Neuronal stem cell (in vitro differentiated cells): ENCODE data around the gene PANK4.

ENCODE experiments used
- DNase-seq: peaks from one replicate; pipeline ENCODE4 v3.0.0-alpha.2; 2013; ENCODE audit warnings: low spot score
- H2AFZ ChIP-seq: one replicate; pipeline ENCODE4 v1.6.1; 2013; ENCODE audit warnings: mild to moderate bottlenecking, low read length, inconsistent platforms
- H2AK5ac ChIP-seq: 2 replicates; pipeline ENCODE4 v1.6.1; 2013; ENCODE audit warnings: low read depth, mild to moderate bottlenecking, inconsistent platforms, low read length, moderate library complexity, mixed read lengths
- H2BK120ac ChIP-seq: 2 replicates; pipeline ENCODE4 v1.6.1; 2013; ENCODE audit warnings: low read depth, mild to moderate bottlenecking, inconsistent platforms, low read length, moderate library complexity, mixed read lengths
- H2BK12ac ChIP-seq: one replicate; pipeline ENCODE4 v1.6.1; 2013; ENCODE audit warnings: low read length, inconsistent platforms
- H2BK15ac ChIP-seq: 2 replicates; pipeline ENCODE4 v1.6.1; 2013; ENCODE audit warnings: mild to moderate bottlenecking, low read length, inconsistent platforms, mixed read lengths
- H2BK5ac ChIP-seq: one replicate; pipeline ENCODE4 v1.6.1; 2013; ENCODE audit warnings: inconsistent platforms, mild to moderate bottlenecking, low read length, moderate library complexity
- H3K14ac ChIP-seq: one replicate; pipeline ENCODE4 v1.6.1; 2013; ENCODE audit warnings: low read length, inconsistent platforms
- H3K18ac ChIP-seq: 2 replicates; pipeline ENCODE4 v1.6.1; 2013; ENCODE audit warnings: low read length, inconsistent platforms
- H3K23ac ChIP-seq: 2 replicates; pipeline ENCODE4 v1.6.1; 2013; ENCODE audit warnings: low read depth, mild to moderate bottlenecking, mixed read lengths, low read length, inconsistent platforms; ENCODE audit not compliant: poor library complexity
- H3K27ac ChIP-seq: replicated peaks from 3 replicates; pipeline ENCODE4 v1.5.1; 2013; ENCODE audit warnings: low read length, inconsistent platforms
- H3K27me3 ChIP-seq, 3 experiments: 2 replicates each; pipeline ENCODE4 v1.6.1; 2013; ENCODE audit warnings: low read length in 3 of 3, mild to moderate bottlenecking in 2 of 3, inconsistent platforms in 1 of 3, low read depth in 1 of 3, mixed read lengths in 1 of 3, moderate library complexity in 1 of 3; ENCODE audit not compliant: control insufficient read depth in 3 of 3, insufficient read depth in 3 of 3
- H3K36me3 ChIP-seq, 2 donors: replicated peaks in 1 of 2; 2 replicates each; pipeline ENCODE4 v1.6.1; 2013; ENCODE audit warnings: low read length in 2 of 2; ENCODE audit not compliant: control insufficient read depth in 2 of 2, insufficient read depth in 2 of 2
- H3K4ac ChIP-seq: 2 replicates; pipeline ENCODE4 v1.6.1; 2013; ENCODE audit warnings: inconsistent platforms, mild to moderate bottlenecking, low read length, moderate library complexity
- H3K4me1 ChIP-seq, 2 donors: 1 replicate in 1 of 2; 2 replicates in 1 of 2; pipeline ENCODE4 v1.6.1; 2013; ENCODE audit warnings: low read length in 2 of 2, low read depth in 1 of 2; ENCODE audit not compliant: control insufficient read depth in 2 of 2, insufficient read depth in 1 of 2
- H3K4me2 ChIP-seq: one replicate; pipeline ENCODE4 v1.6.1; 2013; ENCODE audit warnings: mild to moderate bottlenecking, low read length, inconsistent platforms; ENCODE audit not compliant: insufficient read depth, poor library complexity, severe bottlenecking
- H3K4me3 ChIP-seq, 2 donors: 2 replicates each; pipeline ENCODE4 v1.5.1; 2013; ENCODE audit warnings: low read length in 2 of 2, mild to moderate bottlenecking in 2 of 2, inconsistent platforms in 1 of 2, moderate library complexity in 1 of 2
- H3K79me1 ChIP-seq: one replicate; pipeline ENCODE4 v1.6.1; 2013; ENCODE audit warnings: low read depth, mild to moderate bottlenecking, inconsistent platforms, low read length, moderate library complexity
- H3K9ac ChIP-seq: one replicate; pipeline ENCODE4 v1.6.1; 2013; ENCODE audit warnings: mild to moderate bottlenecking, low read depth, low read length, inconsistent platforms; ENCODE audit not compliant: poor library complexity
- H3K9me3 ChIP-seq, 2 donors: replicated peaks in 1 of 2; 2 replicates each; pipeline versions ENCODE3 to v1.6.1; 2013; ENCODE audit warnings: low read length in 2 of 2, mild to moderate bottlenecking in 2 of 2, inconsistent platforms in 1 of 2, low read depth in 1 of 2, mixed read lengths in 1 of 2, moderate library complexity in 1 of 2; ENCODE audit not compliant: control insufficient read depth in 2 of 2, insufficient read depth in 1 of 2
- H4K8ac ChIP-seq: one replicate; pipeline ENCODE4 v1.6.1; 2013; ENCODE audit warnings: low read depth, mild to moderate bottlenecking, inconsistent platforms, low read length, moderate library complexity
- H4K91ac ChIP-seq: one replicate; pipeline ENCODE4 v1.6.1; 2013; ENCODE audit warnings: low read length, low read depth, mild to moderate bottlenecking, inconsistent platforms; ENCODE audit not compliant: poor library complexity
- WGBS, 2 donors: extraction: QIAGEN DNeasy Blood & Tissue Kit; methylation state at CpG; one replicate each; pipeline ENCODE4 v1.1.7; 2013; ENCODE audit warnings: missing lambda C conversion rate in 2 of 2, mixed read lengths in 1 of 2; ENCODE audit not compliant: insufficient read length in 2 of 2, insufficient replicate concordance in 1 of 2; ENCODE audit errors: extremely low coverage in 2 of 2; 5-methylcytosine and 5-hydroxymethylcytosine counted together

Gene PANK4

GRCh38 chr1:2547210-2548067, 21.0 kb upstream of the PANK4 start:
- Histone ChIP-seq H3K4me2 (peak overlapping the region; percentile 94), H2BK12ac (peak overlapping the region; percentile 58), H4K91ac (no peak overlapping the region), H3K36me3 (no peaks in the 10 kb centered on the region), H2AFZ (peak overlapping the region; percentile 77), H3K27me3 (peaks cover 0 to 4% (median 0%) of the 10 kb centered on the region in 3 experiments), H4K8ac (no peak overlapping the region), H2BK5ac (peak overlapping the region; percentile 100), H2AK5ac (peak overlapping the region; percentile 100), H3K79me1 (peaks cover 13% of the 10 kb centered on the region), H3K4me1 (peaks cover 46 to 64% of the 10 kb centered on the region in 2 donors), H3K14ac (peak overlapping the region; percentile 85), H2BK120ac (peak overlapping the region; percentile 94), H2BK15ac (no peak overlapping the region), H3K27ac (peak overlapping the region; percentile 90), H3K4me3 (peak overlapping the region; percentile 39 to 91), H3K23ac (peak overlapping the region; percentile 97), H3K18ac (peak overlapping the region; percentile 99), H3K9me3 (no peaks in the 10 kb centered on the region), H3K4ac (peak overlapping the region; percentile 76), H3K9ac (peak overlapping the region; percentile 98)
- DNase-seq = no peak
- no CpG with 5 or more reads among the region's 27 CpGs for WGBS, 2 donors

- H3K27me3 ChIP-seq = peaks cover 0 to 4% (median 0%) of the 10 kb centered on the region in 3 experiments
- H2AK5ac ChIP-seq = peak overlapping the region; percentile 100
- no CpG with 5 or more reads among the region's 52 CpGs for WGBS, 2 donors
- peak overlapping the region; percentile 90 for H3K27ac ChIP-seq
- peak overlapping the region; percentile 94 for H3K4me2 ChIP-seq
- peak overlapping the region; percentile 98 for H2BK12ac ChIP-seq
- H4K91ac ChIP-seq = peak overlapping the region; percentile 53
- H3K18ac ChIP-seq = peak overlapping the region; percentile 99
- peaks cover 53 to 65% of the 10 kb centered on the region in 2 donors for H3K4me1 ChIP-seq
- peak overlapping the region; percentile 39 to 91 for H3K4me3 ChIP-seq
- peak overlapping the region; percentile 95 for H3K4ac ChIP-seq
- H3K36me3 ChIP-seq = no peaks in the 10 kb centered on the region
- peak overlapping the region; percentile 97 for H3K14ac ChIP-seq
- H3K9me3 ChIP-seq = no peaks in the 10 kb centered on the region
- peak; percentile 70 for DNase-seq
- H3K79me1 ChIP-seq = peaks cover 19% of the 10 kb centered on the region
- peak overlapping the region; percentile 77 for H2AFZ ChIP-seq
- H3K23ac ChIP-seq = peak overlapping the region; percentile 97
- H2BK5ac ChIP-seq = peak overlapping the region; percentile 100
- H2BK120ac ChIP-seq = peak overlapping the region; percentile 98
- H4K8ac ChIP-seq = peak overlapping the region; percentile 43
- H2BK15ac ChIP-seq = peak overlapping the region; percentile 100
- peak overlapping the region; percentile 98 for H3K9ac ChIP-seq
Observed at GRCh38 chr1:2546515-2547209, 20.3 kb upstream of the PANK4 start.

- Histone ChIP-seq H3K27me3 (peaks cover 0 to 4% (median 0%) of the 10 kb centered on the region in 3 experiments), H3K23ac (peak overlapping the region; percentile 97), H2AK5ac (peak overlapping the region; percentile 100), H2BK12ac (peak overlapping the region; percentile 98), H2BK120ac (peak overlapping the region; percentile 100), H3K4ac (peak overlapping the region; percentile 98), H3K18ac (peak overlapping the region; percentile 100), H3K9me3 (no peaks in the 10 kb centered on the region), H3K36me3 (no peaks in the 10 kb centered on the region), H3K4me1 (peaks cover 57 to 67% of the 10 kb centered on the region in 2 donors), H4K8ac (peak overlapping the region; percentile 43), H3K79me1 (peaks cover 21% of the 10 kb centered on the region), H3K14ac (peak overlapping the region; percentile 97), H2AFZ (peak overlapping the region; percentile 77), H3K27ac (peak overlapping the region; percentile 99), H3K4me2 (peak overlapping the region; percentile 86), H3K4me3 (peak overlapping the region; percentile 39 to 91), H2BK15ac (peak overlapping the region; percentile 100), H3K9ac (peak overlapping the region; percentile 98), H2BK5ac (peak overlapping the region; percentile 100), H4K91ac (peak overlapping the region; percentile 97)
- peak; percentile 91 for DNase-seq
- no CpG with 5 or more reads among the region's 43 CpGs for WGBS, 2 donors
Observed at GRCh38 chr1:2545754-2546514, 19.5 kb upstream of the PANK4 start.
